Large intestine (tissue), 3 donors: ENCODE results near the gene NOP53. TPM values are rescaled to one million over a fixed set of nuclear protein-coding genes. Genes with fewer than 3 reads are reported as not detected.

Experiments
- DNase-seq, 2 donors: peaks; one replicate each; pipeline versions ENCODE4 v3.0.0 to v3.0.0-alpha.2; 2013
- H3K27ac ChIP-seq: one replicate; pipeline ENCODE4 v1.5.1; 2013; ENCODE audit warnings: low read length
- H3K27me3 ChIP-seq: 2 replicates; pipeline ENCODE4 v1.6.1; 2013; ENCODE audit warnings: low read length; ENCODE audit not compliant: control insufficient read depth, insufficient read depth
- H3K36me3 ChIP-seq: 2 replicates; pipeline ENCODE4 v1.6.1; 2013; ENCODE audit warnings: low read length; ENCODE audit not compliant: control insufficient read depth, insufficient read depth
- H3K4me1 ChIP-seq: one replicate; pipeline ENCODE4 v1.6.1; 2013; ENCODE audit warnings: low read length; ENCODE audit not compliant: control insufficient read depth, insufficient read depth
- H3K4me3 ChIP-seq: one replicate; pipeline ENCODE4 v1.5.1; 2013; ENCODE audit warnings: low read length
- H3K9me3 ChIP-seq: one replicate; pipeline ENCODE4 v1.6.1; 2013; ENCODE audit warnings: mild to moderate bottlenecking, low read depth, low read length, moderate library complexity; ENCODE audit not compliant: control insufficient read depth
- WGBS: methylation state at CpG from one replicate; pipeline ENCODE4 v1.1.5; 2013; ENCODE audit warnings: low lambda C conversion rate; ENCODE audit not compliant: insufficient coverage; 5-methylcytosine and 5-hydroxymethylcytosine counted together
- polyA plus RNA-seq: library from polyadenylated mRNA; unstranded; fragments of 120-200 nt; gene quantifications from one replicate; pipeline ENCODE4 v1.2.1, GENCODE V29; 2013

Gene NOP53
- polyA plus RNA-seq, 1 donor, result 545 TPM

DNA sequence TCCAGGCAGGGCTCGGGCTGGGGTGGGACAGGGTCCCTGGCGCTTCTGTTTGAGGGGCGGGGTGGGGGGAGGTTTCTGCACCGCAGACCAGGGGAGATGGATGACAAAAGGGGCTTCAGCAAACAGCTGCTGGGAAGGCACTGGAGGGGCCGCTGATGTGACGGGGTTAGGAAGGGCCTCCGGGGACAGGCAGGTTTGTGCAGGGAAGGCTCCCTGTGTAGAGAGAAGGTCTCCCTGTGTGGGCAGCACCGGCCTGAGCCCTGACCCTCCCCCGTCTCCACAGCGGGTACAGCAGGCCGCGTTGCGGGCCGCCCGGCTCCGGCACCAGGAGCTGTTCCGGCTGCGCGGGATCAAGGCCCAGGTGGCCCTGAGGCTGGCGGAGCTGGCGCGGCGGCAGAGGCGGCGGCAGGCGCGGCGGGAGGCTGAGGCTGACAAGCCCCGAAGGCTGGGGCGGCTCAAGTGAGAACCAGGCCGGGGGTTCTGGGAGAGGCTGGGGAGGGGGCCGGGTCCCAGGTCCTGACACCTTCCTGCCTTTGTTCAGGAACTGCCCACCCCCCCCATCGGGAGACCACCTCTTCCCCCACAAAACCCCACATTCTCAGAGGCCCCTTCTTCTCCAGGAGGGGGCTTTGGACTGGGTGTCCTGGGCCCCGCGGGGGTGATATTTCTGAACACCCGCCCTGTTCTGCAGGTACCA lies 9.9 kb downstream of the NOP53 start:
- DNase-seq, result no peak
- H3K4me3 ChIP-seq, result no peak overlapping the region
- WGBS, result no CpG with 5 or more reads among the region's 36 CpGs
- no peak overlapping the region for H3K27ac ChIP-seq
- no peaks in the 10 kb centered on the region for H3K27me3 ChIP-seq
- peaks cover 16% of the 10 kb centered on the region for H3K4me1 ChIP-seq
- H3K36me3 ChIP-seq, result peaks cover 67% of the 10 kb centered on the region
- H3K9me3 ChIP-seq, result no peaks in the 10 kb centered on the region

DNA sequence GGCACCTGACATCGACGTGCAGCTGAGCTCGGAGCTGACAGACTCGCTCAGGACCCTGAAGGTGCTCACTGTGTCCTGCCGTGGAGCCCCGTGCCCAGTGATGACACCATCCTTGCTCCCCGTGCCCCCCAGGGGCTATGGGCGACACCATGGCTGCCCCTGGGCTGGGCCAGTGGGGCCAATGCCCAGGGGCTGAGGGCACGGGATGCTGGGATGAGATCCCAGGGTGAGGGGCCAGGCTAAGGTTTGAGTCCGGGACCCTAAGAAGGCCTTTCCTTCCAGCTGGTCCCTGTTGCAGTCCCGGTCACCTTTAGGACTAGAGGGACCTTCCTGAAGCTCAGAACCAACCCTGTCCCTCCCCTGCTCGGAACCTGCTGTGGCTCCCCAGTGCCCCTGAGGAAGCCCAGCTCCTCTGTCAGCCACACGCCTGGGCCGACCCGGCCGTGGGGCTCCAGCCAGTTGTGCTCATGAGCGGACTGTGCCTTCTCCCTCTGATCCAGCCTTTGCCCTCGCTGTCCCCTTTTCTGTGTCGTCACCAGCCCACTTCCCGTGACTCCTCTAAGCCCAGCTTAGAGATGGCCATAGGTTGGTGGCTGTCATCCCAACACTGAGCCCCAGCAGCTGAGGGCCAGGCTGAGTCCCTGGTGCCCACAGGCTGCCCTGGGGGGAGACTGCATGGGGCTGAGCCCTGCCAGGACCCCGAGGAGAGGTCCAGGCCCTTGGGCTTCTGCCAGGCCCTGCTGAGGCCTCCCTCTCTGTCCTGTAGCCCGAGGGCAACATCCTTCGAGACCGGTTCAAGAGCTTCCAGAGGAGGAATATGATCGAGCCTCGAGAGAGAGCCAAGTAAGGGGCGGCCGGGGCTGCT lies 10.6 kb downstream of the NOP53 start:
- Histone ChIP-seq H3K4me1 (peaks cover 16% of the 10 kb centered on the region), H3K36me3 (peaks cover 64% of the 10 kb centered on the region), H3K27me3 (no peaks in the 10 kb centered on the region), H3K4me3 (no peak overlapping the region), H3K9me3 (no peaks in the 10 kb centered on the region), H3K27ac (no peak overlapping the region)
- no peak for DNase-seq
- no CpG with 5 or more reads among the region's 28 CpGs for WGBS

DNA sequence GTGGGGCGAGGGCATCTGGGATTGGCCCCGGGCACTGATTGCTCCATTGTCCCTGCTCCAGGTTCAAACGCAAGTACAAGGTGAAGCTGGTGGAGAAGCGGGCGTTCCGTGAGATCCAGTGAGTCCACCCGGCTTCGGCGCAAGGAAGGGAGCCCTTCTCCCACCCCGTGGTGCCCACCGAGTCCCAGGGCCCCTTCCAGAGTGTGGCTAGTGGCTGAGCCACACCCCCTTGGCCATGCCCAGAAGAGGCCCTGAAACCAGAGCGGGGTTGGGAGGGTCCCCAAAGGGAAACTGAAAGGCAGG lies 11.2 kb downstream of the NOP53 start:
- Histone ChIP-seq H3K27me3 (no peaks in the 10 kb centered on the region), H3K27ac (peak overlapping the region; percentile 77), H3K4me3 (no peak overlapping the region), H3K9me3 (no peaks in the 10 kb centered on the region), H3K4me1 (peaks cover 16% of the 10 kb centered on the region), H3K36me3 (peaks cover 59% of the 10 kb centered on the region)
- DNase-seq, result no peak
- no CpG with 5 or more reads among the region's 12 CpGs for WGBS

DNA sequence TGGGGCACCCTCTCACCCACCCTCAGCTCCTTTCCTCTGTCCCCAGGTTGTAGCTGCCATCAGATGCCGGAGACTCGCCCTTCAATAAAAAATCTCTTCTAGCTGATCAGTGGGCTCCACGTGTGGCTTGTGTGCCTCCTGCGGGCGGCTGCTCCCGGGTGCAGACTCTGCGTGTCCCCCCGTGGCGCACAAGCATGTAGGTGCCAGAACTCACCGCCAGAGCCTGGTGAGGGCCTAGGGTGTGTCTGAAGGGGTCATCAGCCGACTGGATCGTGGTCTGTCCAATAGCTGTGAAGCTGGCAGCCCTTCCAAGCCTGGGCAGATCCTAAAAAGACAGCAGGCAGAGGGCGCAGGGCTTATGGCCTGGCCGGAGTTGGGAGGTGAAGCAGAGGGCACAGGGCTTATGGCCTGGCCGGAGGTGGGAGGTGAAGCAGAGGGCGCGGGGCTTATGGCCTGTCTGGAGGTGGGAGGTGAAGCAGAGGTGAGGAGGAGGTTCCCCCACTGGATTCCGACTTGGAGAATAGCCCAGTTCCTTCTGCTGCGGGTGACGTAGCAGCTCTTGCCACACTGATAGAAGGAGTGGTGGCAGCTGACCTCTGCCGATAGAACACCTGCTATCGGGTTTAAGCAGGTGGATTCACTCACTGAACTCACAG lies 11.7 kb downstream of the NOP53 start:
- peak; percentile 62 to 75 for DNase-seq
- no CpG with 5 or more reads among the region's 22 CpGs for WGBS
- Histone ChIP-seq H3K27me3 (no peaks in the 10 kb centered on the region), H3K36me3 (peaks cover 56% of the 10 kb centered on the region), H3K4me3 (no peak overlapping the region), H3K4me1 (peaks cover 16% of the 10 kb centered on the region), H3K27ac (peak overlapping the region; percentile 77), H3K9me3 (no peaks in the 10 kb centered on the region)

DNA sequence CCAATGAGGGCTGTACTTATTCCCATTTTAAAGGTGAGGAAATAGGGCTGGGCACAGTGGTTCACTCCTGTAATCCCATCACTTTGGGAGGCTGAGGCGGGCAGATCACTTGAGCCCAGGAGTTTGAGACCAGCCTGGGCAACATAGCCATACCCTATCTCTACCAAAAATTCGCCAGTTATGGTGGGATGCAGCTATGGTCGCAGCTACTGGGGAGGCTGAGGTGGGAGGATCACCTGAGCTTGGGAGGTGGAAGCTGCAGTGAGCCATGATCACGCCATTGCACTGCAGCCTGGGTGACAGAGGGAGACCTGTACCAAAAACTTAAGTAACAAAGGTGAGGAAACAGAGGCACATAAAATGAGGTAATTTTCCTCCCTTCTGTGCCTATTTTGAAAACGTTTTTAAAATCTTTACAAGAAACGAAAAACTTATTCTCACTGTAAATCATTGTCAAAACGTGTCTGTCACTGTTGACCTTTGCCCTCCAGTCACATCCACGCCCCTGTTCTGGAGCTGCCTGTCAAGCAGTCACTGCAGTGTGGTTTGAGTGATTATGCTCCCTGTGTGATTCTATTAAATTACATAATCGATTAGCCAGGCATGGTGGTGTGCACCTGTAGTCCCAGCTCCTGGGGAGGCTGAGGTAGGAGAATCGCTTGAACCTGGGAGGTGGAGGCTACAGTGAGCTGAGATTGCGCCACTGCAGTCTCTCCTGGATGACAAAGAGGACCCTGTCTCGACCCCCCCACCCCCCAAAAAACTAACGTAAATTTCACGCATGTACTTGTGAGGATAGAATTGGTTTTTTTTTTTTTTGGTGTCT lies 12.5 kb downstream of the NOP53 start:
- peaks cover 48% of the 10 kb centered on the region for H3K36me3 ChIP-seq
- peak in 1 of 2 donors; percentile 72 for DNase-seq
- WGBS, result 0% methylated on average over 1 of the region's 14 CpGs

DNA sequence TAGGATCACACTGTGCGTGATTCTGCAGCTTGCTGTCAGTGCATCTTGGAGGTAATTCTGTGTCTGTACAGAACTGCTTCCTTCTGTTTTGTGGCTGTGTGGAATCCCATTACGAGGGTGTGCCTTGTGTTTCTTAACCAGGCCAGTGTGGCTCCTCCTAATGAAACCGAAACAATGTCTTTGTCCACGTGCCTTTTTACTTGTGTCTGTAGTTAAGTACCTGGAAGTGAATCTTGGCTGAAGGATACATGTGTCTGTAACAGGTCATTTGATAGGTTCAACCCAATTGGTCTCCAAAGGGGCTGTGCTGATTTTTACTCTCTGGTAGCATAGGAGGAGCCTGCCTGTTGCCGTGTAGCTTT lies 13.1 kb downstream of the NOP53 start:
- Histone ChIP-seq H3K4me3 (no peak overlapping the region), H3K27ac (peak overlapping the region; percentile 77), H3K9me3 (no peaks in the 10 kb centered on the region), H3K36me3 (peaks cover 45% of the 10 kb centered on the region), H3K27me3 (no peaks in the 10 kb centered on the region), H3K4me1 (peaks cover 16% of the 10 kb centered on the region)
- no CpG with 5 or more reads among the region's 5 CpGs for WGBS
- DNase-seq, result peak; percentile 55 to 87

More for the DNA sequence above, 12.5 kb downstream of the NOP53 start:
- Histone ChIP-seq H3K27ac (peak overlapping the region; percentile 77), H3K4me1 (peaks cover 16% of the 10 kb centered on the region), H3K9me3 (no peaks in the 10 kb centered on the region), H3K4me3 (no peak overlapping the region), H3K27me3 (no peaks in the 10 kb centered on the region)

DNA sequence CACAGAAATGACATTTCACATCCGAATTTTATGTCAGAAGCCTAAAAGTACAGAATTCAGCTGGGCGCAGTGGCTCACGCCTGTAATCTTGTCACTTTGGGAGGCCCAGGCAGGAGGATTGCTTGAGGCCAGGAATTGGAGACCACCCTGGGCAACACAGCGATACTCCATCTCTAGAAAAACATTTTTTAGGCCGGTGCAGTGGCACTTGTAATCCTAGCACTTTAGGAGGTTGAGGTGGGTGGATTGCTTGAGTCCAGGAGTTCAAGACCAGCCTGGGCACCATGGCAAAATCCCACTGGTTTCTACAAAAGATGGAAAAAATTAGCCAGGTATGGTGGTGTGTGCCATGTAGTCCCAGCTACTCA lies 15.3 kb downstream of the NOP53 start:
- H3K4me3 ChIP-seq, result no peak overlapping the region
- H3K36me3 ChIP-seq, result peaks cover 28% of the 10 kb centered on the region
- DNase-seq, result no peak
- H3K9me3 ChIP-seq, result no peaks in the 10 kb centered on the region
- H3K27ac ChIP-seq, result no peak overlapping the region
- H3K4me1 ChIP-seq, result peaks cover 16% of the 10 kb centered on the region
- WGBS, result no CpG with 5 or more reads among the region's 5 CpGs
- no peaks in the 10 kb centered on the region for H3K27me3 ChIP-seq

DNA sequence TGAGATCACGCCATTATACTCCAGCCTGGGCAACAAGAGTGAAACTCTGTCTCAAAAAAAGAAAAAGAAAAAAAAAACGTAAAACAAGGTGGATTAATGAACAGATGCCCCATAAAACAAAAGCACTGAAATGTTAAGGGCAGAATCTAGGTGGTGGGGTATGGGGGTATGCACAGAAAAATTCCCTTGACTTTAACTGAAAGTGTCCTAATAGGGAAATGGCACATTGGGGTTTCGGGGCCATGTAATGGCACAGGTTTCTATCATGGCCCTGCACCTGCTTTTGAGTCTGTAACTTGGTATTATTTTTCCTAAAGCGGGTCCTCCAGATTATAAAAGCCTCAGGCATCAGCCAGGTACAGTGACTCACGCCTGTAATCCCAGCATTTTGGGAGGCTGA lies 16.2 kb downstream of the NOP53 start:
- Histone ChIP-seq H3K9me3 (no peaks in the 10 kb centered on the region), H3K4me1 (peaks cover 16% of the 10 kb centered on the region), H3K27ac (no peak overlapping the region), H3K27me3 (no peaks in the 10 kb centered on the region), H3K36me3 (peaks cover 19% of the 10 kb centered on the region), H3K4me3 (no peak overlapping the region)
- DNase-seq, result no peak
- no CpG with 5 or more reads among the region's 5 CpGs for WGBS

DNA sequence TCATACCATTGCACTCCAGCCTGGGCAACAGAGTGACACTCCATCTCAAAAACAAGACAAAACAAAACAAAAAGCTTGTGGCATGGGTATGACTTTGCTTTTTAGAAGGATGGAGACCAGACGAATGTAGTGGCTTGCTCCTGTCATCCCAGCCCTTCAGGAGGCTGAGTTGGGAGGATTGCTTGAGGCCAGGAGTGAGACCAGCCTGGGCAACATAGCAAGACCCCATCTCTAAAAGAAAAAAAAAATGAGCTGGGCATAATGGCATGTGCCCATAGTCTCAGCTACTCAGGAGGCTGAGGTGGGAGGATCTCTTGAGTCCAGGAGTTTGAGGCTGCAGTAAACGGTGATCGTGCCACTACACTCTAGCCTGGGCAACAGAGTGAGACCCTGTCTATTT lies 16.8 kb downstream of the NOP53 start:
- H3K4me1 ChIP-seq, result peaks cover 10% of the 10 kb centered on the region
- H3K27me3 ChIP-seq, result no peaks in the 10 kb centered on the region
- H3K4me3 ChIP-seq, result no peak overlapping the region
- H3K9me3 ChIP-seq, result no peaks in the 10 kb centered on the region
- no peak overlapping the region for H3K27ac ChIP-seq
- no peak for DNase-seq
- no CpG with 5 or more reads among the region's 3 CpGs for WGBS
- H3K36me3 ChIP-seq, result peaks cover 13% of the 10 kb centered on the region
